Measurements from ENCODE around the gene TSHZ1.
"Not testable (repeated sequence)": the region's sequence is repeated elsewhere in the genome, so short reads cannot be mapped to it uniquely, and the experiment has no call there.

Gene TSHZ1

DNA sequence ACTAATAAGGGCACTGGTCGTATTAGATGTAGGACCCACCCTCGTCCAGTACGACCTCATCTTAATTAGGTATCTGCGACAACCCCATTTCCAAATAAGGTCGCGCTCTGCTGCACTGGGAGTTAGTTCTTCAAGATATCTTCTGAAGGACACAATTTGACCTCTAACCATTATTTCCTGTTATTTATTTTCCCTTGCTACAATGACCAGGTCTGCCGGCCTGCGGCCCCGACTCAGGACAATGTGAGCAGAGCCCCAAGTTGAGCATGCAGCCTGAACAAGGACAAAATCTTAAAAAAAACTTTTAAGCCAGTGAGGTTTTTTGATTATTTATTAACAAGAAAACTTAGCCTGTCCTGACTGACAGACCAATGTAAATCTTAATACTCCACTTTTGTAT is 109.3 kb downstream of the TSHZ1 start:
- no peak for DNase-seq
- no peaks in the 10 kb centered on the region for H3K9me3 Mint-ChIP-seq
- H3K4me3 Mint-ChIP-seq, result no peak overlapping the region
- peaks cover 29 to 52% of the 10 kb centered on the region in 2 donors for H3K27me3 Mint-ChIP-seq
- no peak for ATAC-seq (replicated peaks)
- H3K4me1 Mint-ChIP-seq (ENCODE audit: low read depth in 2 of 2), result no peaks in the 10 kb centered on the region
- no peak overlapping the region for H3K27ac Mint-ChIP-seq
- H3K36me3 Mint-ChIP-seq (ENCODE audit: insufficient read depth), result no peaks in the 10 kb centered on the region

DNA sequence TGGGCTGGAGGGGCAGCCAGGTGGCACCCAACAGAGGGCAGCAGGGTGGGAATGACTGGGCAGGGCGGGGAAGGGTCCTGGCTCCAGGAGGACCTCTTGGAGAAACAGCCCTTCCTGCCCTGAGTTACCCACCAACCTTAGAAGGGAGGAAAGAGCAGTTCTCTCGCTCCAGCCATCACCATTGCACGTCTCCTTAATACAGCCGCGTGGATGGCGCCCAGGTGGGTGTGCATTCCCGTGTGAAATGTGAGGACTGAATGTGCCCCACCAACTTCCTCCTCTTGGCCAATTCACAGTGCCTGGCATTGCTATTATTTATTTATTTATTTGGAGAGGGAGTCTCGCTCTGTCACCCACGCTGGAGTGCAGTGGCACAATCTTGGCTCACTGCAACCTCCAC is 109.9 kb downstream of the TSHZ1 start:
- Mint-ChIP-seq H3K9me3 (peaks cover 4 to 5% of the 10 kb centered on the region in 2 donors), H3K27ac (no peak overlapping the region)

DNA sequence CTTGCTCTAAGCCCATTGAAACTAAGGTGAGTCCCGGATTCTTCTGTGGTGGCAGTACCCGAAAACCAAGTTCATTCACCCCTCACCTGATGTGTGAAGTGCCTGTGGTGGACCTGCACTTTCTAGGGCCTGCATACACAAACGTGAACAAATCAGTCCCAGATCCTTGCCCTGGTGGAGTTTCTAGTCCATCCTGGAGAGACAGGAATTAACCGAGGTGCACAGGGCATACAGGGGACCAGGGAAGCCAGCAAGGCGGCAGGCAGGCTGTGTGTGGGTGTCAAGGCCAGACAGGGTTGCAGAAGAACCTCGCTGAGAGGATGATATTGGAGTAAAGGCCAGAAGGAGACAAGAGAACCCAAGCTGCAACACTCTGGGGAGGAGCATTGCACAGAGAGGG is 110.8 kb downstream of the TSHZ1 start:
- no peaks in the 10 kb centered on the region for H3K36me3 Mint-ChIP-seq (ENCODE audit: insufficient read depth)
- no peak overlapping the region for H3K4me3 Mint-ChIP-seq
- H3K27ac Mint-ChIP-seq, result no peak overlapping the region
- DNase-seq (no peak), ATAC-seq (replicated peaks) (no peak)
- no peaks in the 10 kb centered on the region for H3K4me1 Mint-ChIP-seq (ENCODE audit: low read depth in 2 of 2)
- peaks cover 5 to 13% of the 10 kb centered on the region in 2 donors for H3K9me3 Mint-ChIP-seq
- peaks cover 40 to 65% of the 10 kb centered on the region in 2 donors for H3K27me3 Mint-ChIP-seq

More for the DNA sequence above, 109.9 kb downstream of the TSHZ1 start:
- no peak for DNase-seq
- no peak for ATAC-seq (replicated peaks)
- Mint-ChIP-seq H3K27me3 (peaks cover 35 to 58% of the 10 kb centered on the region in 2 donors), H3K36me3 (ENCODE audit: insufficient read depth) (no peaks in the 10 kb centered on the region), H3K4me3 (no peak overlapping the region), H3K4me1 (ENCODE audit: low read depth in 2 of 2) (no peaks in the 10 kb centered on the region)

DNA sequence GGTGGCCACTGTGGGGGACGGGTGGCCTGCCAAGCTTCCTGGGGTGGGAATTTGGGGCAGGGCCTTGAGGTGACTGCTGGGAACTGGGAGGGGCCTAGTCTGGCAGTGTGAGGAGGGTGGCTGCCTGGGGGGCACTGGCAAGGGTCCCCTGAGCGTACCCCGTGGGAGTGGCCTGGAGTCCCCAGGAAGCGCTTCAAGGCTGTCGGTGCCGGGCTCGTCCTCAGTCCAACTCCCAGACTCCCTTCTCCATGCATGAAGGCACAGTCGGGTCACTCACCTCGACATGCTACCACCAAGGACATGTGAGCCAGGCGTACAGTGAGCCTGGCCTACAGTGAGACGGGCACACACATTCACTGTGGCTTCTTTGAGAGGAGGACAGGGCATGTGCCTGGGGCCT is 111.6 kb downstream of the TSHZ1 start:
- peaks cover 6 to 16% of the 10 kb centered on the region in 2 donors for H3K9me3 Mint-ChIP-seq
- no peak overlapping the region for H3K4me3 Mint-ChIP-seq
- no peak for ATAC-seq (replicated peaks)
- H3K4me1 Mint-ChIP-seq (ENCODE audit: low read depth in 2 of 2), result no peaks in the 10 kb centered on the region
- DNase-seq, result no peak
- no peaks in the 10 kb centered on the region for H3K36me3 Mint-ChIP-seq (ENCODE audit: insufficient read depth)
- H3K27me3 Mint-ChIP-seq, result peaks cover 43 to 62% of the 10 kb centered on the region in 2 donors
- H3K27ac Mint-ChIP-seq, result no peak overlapping the region

DNA sequence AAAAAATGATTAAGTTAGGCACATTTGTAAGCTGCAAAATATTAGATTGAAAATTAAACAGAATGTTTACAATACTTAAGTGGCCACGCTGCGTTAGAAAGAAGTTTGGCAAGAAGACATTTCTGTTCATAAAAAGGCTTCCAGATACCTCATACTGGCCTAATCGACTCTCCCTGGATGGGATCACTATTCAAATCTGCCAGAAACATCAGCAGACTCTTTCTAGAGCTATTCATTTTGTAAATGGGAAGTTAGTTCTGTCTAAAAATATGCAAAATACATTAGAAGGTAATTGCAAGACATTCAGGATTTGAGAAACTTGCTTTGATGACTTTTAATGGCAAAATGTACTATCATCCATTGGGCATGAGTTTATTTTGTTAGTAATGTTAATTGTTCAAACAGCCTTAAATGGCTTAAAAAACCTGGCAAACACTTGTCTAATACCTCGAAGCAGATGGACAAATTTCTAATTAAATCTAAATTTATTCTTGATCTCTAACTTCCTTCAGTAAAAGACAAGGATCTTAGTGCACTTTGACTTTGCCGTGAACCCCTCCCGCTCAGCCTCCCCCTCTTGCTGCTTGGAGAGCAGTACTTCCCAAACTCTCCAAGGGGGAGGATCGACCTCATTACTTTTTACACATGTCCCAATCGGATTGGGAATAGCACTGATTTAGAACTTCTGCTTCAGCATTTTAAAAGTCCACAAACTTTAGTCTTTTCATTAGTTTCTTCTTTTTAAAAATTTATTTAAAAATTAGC is 113.4 kb downstream of the TSHZ1 start:
- H3K27me3 Mint-ChIP-seq, result peaks cover 29 to 44% of the 10 kb centered on the region in 2 donors
- no peaks in the 10 kb centered on the region for H3K36me3 Mint-ChIP-seq (ENCODE audit: insufficient read depth)
- no peak overlapping the region for H3K4me3 Mint-ChIP-seq
- ATAC-seq (replicated peaks) (no peak), DNase-seq (no peak)
- H3K9me3 Mint-ChIP-seq, result peaks cover 6 to 16% of the 10 kb centered on the region in 2 donors
- H3K4me1 Mint-ChIP-seq (ENCODE audit: low read depth in 2 of 2), result no peaks in the 10 kb centered on the region
- H3K27ac Mint-ChIP-seq, result no peak overlapping the region

DNA sequence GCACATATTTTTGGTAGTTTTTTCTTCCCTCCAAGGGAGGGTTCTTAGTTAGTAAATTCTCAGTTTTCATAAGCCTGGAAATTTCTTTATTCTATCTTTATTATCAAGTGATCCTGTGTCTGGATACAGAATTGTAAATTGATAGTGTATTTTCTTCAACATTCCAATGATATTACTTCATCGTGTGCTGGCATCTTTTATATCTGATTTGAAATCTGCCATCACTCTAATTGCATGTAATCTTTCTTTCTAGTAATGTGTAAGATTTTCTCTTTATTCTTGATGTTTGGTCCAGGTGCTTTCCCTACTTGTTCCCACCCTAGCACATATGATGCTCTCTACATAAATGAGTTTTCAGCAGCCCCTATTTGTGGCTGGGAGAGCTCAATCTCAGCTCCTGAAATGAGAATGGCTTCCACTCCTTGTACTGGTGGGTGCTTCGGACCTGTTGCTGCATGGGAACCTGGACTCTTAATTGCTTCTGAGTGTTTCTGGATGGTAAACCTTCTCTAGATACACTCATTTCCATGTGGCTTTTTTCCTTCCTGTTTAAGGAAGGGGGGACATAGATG is 114.2 kb downstream of the TSHZ1 start:
- H3K27ac Mint-ChIP-seq, result no peak overlapping the region
- H3K9me3 Mint-ChIP-seq, result peaks cover 6 to 16% of the 10 kb centered on the region in 2 donors
- DNase-seq (no peak), ATAC-seq (replicated peaks) (no peak)
- H3K27me3 Mint-ChIP-seq, result peaks cover 29 to 44% of the 10 kb centered on the region in 2 donors
- H3K4me1 Mint-ChIP-seq (ENCODE audit: low read depth in 2 of 2), result no peaks in the 10 kb centered on the region
- H3K36me3 Mint-ChIP-seq (ENCODE audit: insufficient read depth), result no peaks in the 10 kb centered on the region
- H3K4me3 Mint-ChIP-seq, result no peak overlapping the region

DNA sequence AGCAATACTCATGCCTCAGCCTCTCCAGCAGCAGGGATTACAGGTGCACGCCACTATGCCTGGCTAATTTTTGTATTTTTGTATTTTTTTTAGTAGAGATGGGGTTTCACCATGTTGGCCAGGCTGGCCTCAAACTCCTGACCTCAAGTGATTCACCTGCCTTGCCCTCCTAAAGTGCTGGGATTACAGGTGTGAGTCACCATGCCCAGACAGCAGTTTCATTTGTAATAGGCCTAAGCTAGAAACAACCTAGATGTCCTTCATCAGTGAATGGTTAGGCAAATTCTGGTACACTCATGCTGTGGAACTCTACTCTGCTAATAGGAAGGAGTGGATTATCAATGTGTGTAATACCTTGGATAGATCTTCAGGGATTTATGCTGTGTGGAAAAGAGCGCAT is 119.2 kb downstream of the TSHZ1 start:
- not testable (repeated sequence) for ATAC-seq (replicated peaks); H3K36me3 Mint-ChIP-seq (ENCODE audit: insufficient read depth); H3K27ac Mint-ChIP-seq; DNase-seq; H3K4me3 Mint-ChIP-seq; H3K4me1 Mint-ChIP-seq (ENCODE audit: low read depth in 2 of 2)
- Mint-ChIP-seq H3K27me3 (peaks cover 16 to 19% of the 10 kb centered on the region in 2 donors), H3K9me3 (peaks cover 6 to 16% of the 10 kb centered on the region in 2 donors)

DNA sequence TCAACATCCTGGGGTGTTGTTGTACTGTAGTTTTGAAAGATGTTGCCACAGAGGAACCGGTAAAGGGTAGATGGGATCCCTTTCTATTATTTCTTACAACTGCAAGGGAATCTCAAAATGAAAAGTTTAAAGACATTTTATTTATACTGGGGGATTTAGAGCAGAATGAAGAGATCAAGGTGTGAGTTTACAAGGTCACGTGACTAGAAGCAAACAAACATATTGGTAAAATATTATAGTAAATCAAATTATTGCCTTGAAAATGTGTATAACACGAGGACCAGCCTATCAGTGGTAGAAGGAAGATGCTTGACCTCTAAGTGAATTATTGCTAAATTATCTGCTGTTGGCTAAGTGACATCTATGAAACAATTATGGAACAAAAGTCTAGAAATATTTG is 119.7 kb downstream of the TSHZ1 start:
- DNase-seq, result no peak

DNA sequence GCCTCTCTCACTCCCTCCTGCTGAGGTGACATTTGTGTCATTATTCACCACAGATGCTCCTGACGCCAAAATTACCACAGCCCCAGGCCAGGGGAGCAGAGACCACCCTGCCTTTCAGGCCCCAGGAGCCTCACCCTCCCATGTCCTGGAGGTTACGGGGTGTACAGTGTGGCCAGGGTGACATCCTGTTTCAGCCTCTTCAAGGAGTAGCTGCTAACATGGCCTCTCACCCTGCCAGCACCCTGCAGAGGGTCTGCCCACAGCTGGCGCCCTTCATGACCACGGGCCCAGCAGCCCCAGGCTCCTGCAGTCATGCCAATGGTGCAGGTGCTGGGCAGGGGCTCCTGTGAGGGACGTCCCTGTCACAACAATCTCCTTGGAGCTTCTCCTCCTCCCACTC is 124.3 kb downstream of the TSHZ1 start:
- no peak for ATAC-seq (replicated peaks)
- Mint-ChIP-seq H3K4me3 (no peak overlapping the region), H3K27ac (no peak overlapping the region), H3K27me3 (peaks cover 0 to 5% of the 10 kb centered on the region in 2 donors), H3K36me3 (ENCODE audit: insufficient read depth) (no peaks in the 10 kb centered on the region), H3K9me3 (no peaks in the 10 kb centered on the region), H3K4me1 (ENCODE audit: low read depth in 2 of 2) (no peaks in the 10 kb centered on the region)
- DNase-seq, result no peak

More for the DNA sequence above, 119.7 kb downstream of the TSHZ1 start:
- no peak for ATAC-seq (replicated peaks)
- Mint-ChIP-seq H3K27me3 (peaks cover 10 to 13% of the 10 kb centered on the region in 2 donors), H3K4me3 (no peak overlapping the region), H3K27ac (no peak overlapping the region), H3K9me3 (peaks cover 4 to 13% of the 10 kb centered on the region in 2 donors), H3K36me3 (ENCODE audit: insufficient read depth) (no peaks in the 10 kb centered on the region), H3K4me1 (ENCODE audit: low read depth in 2 of 2) (no peaks in the 10 kb centered on the region)

DNA sequence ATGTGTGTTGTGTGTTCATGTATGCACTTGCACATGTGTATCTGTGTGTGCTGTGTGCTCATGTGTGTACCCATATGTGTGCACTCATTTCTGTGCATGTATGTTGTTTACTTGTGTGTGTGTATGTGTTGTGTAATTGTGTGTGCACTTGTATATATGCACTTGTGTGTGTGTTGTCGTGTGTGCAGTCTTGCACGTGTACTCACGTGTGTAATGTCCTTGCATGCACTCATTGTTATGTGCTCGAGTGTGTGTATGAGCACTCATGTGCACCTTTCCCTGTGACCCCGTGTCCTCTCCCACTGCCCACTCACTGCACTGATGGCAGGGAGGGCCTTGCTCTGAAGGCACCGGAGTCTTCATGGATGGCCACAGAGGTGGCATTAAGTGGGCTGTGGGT is 124.9 kb downstream of the TSHZ1 start:
- Mint-ChIP-seq H3K36me3 (ENCODE audit: insufficient read depth) (no peaks in the 10 kb centered on the region), H3K27me3 (peaks cover 0 to 5% of the 10 kb centered on the region in 2 donors), H3K4me3 (no peak overlapping the region), H3K4me1 (ENCODE audit: low read depth in 2 of 2) (no peaks in the 10 kb centered on the region), H3K27ac (no peak overlapping the region), H3K9me3 (no peaks in the 10 kb centered on the region)
- ATAC-seq (replicated peaks) (no peak), DNase-seq (no peak)

DNA sequence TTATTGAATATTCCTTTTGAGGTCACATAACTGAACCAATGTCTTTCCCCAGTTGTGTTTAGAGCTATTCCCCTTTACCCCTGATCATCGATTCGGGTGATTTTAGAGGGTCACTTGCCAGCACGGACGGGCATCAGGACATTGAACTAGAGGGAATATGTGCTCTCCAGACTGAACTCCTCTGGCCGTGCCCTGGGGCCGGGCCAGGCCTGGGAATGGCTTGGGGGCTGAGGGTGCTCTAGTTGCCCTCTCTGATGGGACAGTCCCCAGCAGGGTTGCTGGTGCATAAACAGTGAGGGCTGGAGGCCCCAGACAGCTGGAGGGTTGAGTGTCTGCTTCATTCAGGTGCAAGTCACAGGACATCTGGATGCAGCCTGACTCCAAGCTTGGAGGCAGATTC is 126.2 kb downstream of the TSHZ1 start:
- Mint-ChIP-seq H3K36me3 (ENCODE audit: insufficient read depth) (no peaks in the 10 kb centered on the region), H3K27ac (no peak overlapping the region), H3K4me3 (no peak overlapping the region), H3K4me1 (ENCODE audit: low read depth in 2 of 2) (no peaks in the 10 kb centered on the region), H3K27me3 (peaks cover 0 to 5% of the 10 kb centered on the region in 2 donors), H3K9me3 (no peaks in the 10 kb centered on the region)
- no peak for ATAC-seq (replicated peaks)
- no peak for DNase-seq

DNA sequence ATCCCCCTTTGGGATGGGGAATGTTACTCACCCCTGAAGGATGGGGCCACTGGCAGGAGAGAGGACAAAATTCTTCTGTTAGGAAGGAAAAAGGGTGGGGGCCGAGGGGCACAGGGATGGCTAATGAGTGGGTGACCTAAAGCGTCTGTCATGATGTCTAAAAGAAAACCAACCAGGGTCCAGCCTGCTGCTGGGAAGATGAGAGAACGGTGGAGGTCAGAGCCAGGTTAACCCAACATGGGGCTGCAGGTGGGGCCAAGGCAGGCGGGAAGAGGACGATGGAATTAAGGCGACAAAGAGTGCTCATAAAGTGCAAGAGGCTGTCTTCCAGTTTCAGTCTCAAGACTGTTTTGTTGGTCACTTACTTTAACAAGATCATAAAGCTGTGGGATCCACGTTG is 126.8 kb downstream of the TSHZ1 start:
- Mint-ChIP-seq H3K4me3 (no peak overlapping the region), H3K27me3 (peaks cover 0 to 5% of the 10 kb centered on the region in 2 donors), H3K27ac (no peak overlapping the region), H3K4me1 (ENCODE audit: low read depth in 2 of 2) (no peaks in the 10 kb centered on the region), H3K36me3 (ENCODE audit: insufficient read depth) (no peaks in the 10 kb centered on the region), H3K9me3 (no peaks in the 10 kb centered on the region)
- DNase-seq, result no peak
- ATAC-seq (replicated peaks), result no peak

DNA sequence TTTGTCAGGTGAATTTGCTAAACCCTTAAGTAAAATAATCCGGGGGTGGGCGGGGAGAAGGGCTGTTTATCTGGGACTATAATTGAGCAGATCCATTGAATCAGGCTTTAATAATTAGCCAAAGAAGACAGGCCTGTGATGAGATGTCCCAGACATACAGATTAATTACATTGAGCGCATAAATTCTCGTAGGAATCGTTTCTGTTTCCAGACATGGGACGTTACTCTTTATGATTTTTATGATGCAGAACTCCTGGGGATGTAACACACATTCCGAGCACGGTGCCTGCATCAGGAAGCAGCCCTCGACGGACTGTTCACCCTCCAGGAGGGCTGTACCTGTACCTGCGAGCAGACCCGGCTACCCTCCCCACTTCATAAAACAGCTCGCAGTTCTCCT is 128.0 kb downstream of the TSHZ1 start:
- no peak for DNase-seq

More for the DNA sequence above, 128.0 kb downstream of the TSHZ1 start:
- Mint-ChIP-seq H3K36me3 (ENCODE audit: insufficient read depth) (no peaks in the 10 kb centered on the region), H3K9me3 (no peaks in the 10 kb centered on the region), H3K27me3 (peaks cover under 1 to 10% of the 10 kb centered on the region in 2 donors), H3K27ac (no peak overlapping the region), H3K4me3 (no peak overlapping the region), H3K4me1 (ENCODE audit: low read depth in 2 of 2) (no peaks in the 10 kb centered on the region)
- ATAC-seq (replicated peaks), result no peak
